WTC11 (cell line): ENCODE results near the gene TNFRSF19.

Experiments used
- FOXJ3 ChIP-seq: sonication (generic); formaldehyde crosslinking; IDR thresholded peaks from 2 replicates; pipeline ENCODE4 v1.9.0; 2021; ENCODE audit warnings: missing genetic modification reagents, mild to moderate bottlenecking, borderline replicate concordance
- MXD4 ChIP-seq: fragments of 250-450 bp; sonication (Bioruptor Pico); IDR thresholded peaks from 2 replicates; pipeline ENCODE4 v1.8.0; 2021; ENCODE audit warnings: mild to moderate bottlenecking, moderate library complexity, borderline replicate concordance
- TEAD4 ChIP-seq: sonication (generic); formaldehyde crosslinking; IDR thresholded peaks from 2 replicates; pipeline ENCODE4 v1.8.0; 2022; ENCODE audit warnings: mild to moderate bottlenecking, missing genetic modification reagents
- TF ChIP-seq, protein P1 (sequence below): fragments of 200-600 bp; IDR thresholded peaks from 2 replicates; pipeline ENCODE4 v1.8.0; 2022; ENCODE audit warnings: antibody characterized with exemption
- TF ChIP-seq, protein P2 (sequence below): sonication (generic); formaldehyde crosslinking; IDR thresholded peaks from 2 replicates; pipeline ENCODE4 v1.8.1; 2022; ENCODE audit warnings: low read depth, missing genetic modification reagents, borderline replicate concordance
- TF ChIP-seq, protein P3 (sequence below): sonication (generic); formaldehyde crosslinking; IDR thresholded peaks from 2 replicates; pipeline ENCODE4 v1.8.1; 2023; ENCODE audit warnings: mild to moderate bottlenecking, missing genetic modification reagents, moderate library complexity
- TF ChIP-seq, protein P4 (sequence below): sonication (generic); formaldehyde crosslinking; IDR thresholded peaks from 2 replicates; pipeline ENCODE4 v1.8.0; 2023; ENCODE audit warnings: missing genetic modification reagents, mild to moderate bottlenecking, borderline replicate concordance
- TF ChIP-seq, protein P5 (sequence below): sonication (generic); formaldehyde crosslinking; IDR thresholded peaks from 2 replicates; pipeline ENCODE4 v1.8.0; 2022; ENCODE audit warnings: mild to moderate bottlenecking, missing genetic modification reagents
- TF ChIP-seq, protein P6 (sequence below): sonication (generic); formaldehyde crosslinking; IDR thresholded peaks from 2 replicates; pipeline ENCODE4 v1.8.0; 2022; ENCODE audit warnings: missing genetic modification reagents
- TF ChIP-seq, protein P7 (sequence below): sonication (generic); formaldehyde crosslinking; IDR thresholded peaks from 2 replicates; pipeline ENCODE4 v1.8.1; 2023; ENCODE audit warnings: mild to moderate bottlenecking, missing genetic modification reagents

DNA sequence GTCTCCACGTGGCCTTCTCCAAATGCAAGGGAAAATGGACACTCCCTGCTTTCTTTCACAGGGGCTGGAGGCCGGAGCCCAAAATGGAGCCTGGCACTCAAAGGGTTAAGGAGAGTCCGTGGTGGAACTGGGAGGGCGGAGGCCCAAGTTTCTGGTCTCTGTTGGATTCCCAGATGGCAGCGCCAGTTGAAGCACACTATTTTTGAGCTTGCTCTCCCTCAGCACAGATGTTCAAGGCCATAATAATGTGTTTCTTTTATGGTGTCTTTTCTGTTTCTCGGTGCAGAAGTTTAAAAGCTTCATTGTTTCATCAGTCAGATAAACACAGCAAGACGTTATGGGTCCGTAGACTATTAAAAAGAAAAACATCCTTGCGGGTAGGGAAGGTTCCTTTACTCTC lies 67.6 kb downstream of the TNFRSF19 start:
- TF ChIP-seq, protein P1, sequence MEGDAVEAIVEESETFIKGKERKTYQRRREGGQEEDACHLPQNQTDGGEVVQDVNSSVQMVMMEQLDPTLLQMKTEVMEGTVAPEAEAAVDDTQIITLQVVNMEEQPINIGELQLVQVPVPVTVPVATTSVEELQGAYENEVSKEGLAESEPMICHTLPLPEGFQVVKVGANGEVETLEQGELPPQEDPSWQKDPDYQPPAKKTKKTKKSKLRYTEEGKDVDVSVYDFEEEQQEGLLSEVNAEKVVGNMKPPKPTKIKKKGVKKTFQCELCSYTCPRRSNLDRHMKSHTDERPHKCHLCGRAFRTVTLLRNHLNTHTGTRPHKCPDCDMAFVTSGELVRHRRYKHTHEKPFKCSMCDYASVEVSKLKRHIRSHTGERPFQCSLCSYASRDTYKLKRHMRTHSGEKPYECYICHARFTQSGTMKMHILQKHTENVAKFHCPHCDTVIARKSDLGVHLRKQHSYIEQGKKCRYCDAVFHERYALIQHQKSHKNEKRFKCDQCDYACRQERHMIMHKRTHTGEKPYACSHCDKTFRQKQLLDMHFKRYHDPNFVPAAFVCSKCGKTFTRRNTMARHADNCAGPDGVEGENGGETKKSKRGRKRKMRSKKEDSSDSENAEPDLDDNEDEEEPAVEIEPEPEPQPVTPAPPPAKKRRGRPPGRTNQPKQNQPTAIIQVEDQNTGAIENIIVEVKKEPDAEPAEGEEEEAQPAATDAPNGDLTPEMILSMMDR = no peak
- TF ChIP-seq FOXJ3 (CRISPR knock-in tag) (no peak), MXD4 (CRISPR knock-in tag) (no peak), TEAD4 (CRISPR knock-in tag) (no peak)
- TF ChIP-seq, protein P2, sequence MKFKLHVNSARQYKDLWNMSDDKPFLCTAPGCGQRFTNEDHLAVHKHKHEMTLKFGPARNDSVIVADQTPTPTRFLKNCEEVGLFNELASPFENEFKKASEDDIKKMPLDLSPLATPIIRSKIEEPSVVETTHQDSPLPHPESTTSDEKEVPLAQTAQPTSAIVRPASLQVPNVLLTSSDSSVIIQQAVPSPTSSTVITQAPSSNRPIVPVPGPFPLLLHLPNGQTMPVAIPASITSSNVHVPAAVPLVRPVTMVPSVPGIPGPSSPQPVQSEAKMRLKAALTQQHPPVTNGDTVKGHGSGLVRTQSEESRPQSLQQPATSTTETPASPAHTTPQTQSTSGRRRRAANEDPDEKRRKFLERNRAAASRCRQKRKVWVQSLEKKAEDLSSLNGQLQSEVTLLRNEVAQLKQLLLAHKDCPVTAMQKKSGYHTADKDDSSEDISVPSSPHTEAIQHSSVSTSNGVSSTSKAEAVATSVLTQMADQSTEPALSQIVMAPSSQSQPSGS = no peak
- TF ChIP-seq, protein P3, sequence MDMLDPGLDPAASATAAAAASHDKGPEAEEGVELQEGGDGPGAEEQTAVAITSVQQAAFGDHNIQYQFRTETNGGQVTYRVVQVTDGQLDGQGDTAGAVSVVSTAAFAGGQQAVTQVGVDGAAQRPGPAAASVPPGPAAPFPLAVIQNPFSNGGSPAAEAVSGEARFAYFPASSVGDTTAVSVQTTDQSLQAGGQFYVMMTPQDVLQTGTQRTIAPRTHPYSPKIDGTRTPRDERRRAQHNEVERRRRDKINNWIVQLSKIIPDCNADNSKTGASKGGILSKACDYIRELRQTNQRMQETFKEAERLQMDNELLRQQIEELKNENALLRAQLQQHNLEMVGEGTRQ (CRISPR knock-in tag) = no peak
- TF ChIP-seq, protein P4, sequence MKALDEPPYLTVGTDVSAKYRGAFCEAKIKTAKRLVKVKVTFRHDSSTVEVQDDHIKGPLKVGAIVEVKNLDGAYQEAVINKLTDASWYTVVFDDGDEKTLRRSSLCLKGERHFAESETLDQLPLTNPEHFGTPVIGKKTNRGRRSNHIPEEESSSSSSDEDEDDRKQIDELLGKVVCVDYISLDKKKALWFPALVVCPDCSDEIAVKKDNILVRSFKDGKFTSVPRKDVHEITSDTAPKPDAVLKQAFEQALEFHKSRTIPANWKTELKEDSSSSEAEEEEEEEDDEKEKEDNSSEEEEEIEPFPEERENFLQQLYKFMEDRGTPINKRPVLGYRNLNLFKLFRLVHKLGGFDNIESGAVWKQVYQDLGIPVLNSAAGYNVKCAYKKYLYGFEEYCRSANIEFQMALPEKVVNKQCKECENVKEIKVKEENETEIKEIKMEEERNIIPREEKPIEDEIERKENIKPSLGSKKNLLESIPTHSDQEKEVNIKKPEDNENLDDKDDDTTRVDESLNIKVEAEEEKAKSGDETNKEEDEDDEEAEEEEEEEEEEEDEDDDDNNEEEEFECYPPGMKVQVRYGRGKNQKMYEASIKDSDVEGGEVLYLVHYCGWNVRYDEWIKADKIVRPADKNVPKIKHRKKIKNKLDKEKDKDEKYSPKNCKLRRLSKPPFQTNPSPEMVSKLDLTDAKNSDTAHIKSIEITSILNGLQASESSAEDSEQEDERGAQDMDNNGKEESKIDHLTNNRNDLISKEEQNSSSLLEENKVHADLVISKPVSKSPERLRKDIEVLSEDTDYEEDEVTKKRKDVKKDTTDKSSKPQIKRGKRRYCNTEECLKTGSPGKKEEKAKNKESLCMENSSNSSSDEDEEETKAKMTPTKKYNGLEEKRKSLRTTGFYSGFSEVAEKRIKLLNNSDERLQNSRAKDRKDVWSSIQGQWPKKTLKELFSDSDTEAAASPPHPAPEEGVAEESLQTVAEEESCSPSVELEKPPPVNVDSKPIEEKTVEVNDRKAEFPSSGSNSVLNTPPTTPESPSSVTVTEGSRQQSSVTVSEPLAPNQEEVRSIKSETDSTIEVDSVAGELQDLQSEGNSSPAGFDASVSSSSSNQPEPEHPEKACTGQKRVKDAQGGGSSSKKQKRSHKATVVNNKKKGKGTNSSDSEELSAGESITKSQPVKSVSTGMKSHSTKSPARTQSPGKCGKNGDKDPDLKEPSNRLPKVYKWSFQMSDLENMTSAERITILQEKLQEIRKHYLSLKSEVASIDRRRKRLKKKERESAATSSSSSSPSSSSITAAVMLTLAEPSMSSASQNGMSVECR (CRISPR knock-in tag) = no peak
- TF ChIP-seq, protein P5, sequence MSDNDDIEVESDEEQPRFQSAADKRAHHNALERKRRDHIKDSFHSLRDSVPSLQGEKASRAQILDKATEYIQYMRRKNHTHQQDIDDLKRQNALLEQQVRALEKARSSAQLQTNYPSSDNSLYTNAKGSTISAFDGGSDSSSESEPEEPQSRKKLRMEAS (CRISPR knock-in tag) = peak; percentile 36
- TF ChIP-seq, protein P6, sequence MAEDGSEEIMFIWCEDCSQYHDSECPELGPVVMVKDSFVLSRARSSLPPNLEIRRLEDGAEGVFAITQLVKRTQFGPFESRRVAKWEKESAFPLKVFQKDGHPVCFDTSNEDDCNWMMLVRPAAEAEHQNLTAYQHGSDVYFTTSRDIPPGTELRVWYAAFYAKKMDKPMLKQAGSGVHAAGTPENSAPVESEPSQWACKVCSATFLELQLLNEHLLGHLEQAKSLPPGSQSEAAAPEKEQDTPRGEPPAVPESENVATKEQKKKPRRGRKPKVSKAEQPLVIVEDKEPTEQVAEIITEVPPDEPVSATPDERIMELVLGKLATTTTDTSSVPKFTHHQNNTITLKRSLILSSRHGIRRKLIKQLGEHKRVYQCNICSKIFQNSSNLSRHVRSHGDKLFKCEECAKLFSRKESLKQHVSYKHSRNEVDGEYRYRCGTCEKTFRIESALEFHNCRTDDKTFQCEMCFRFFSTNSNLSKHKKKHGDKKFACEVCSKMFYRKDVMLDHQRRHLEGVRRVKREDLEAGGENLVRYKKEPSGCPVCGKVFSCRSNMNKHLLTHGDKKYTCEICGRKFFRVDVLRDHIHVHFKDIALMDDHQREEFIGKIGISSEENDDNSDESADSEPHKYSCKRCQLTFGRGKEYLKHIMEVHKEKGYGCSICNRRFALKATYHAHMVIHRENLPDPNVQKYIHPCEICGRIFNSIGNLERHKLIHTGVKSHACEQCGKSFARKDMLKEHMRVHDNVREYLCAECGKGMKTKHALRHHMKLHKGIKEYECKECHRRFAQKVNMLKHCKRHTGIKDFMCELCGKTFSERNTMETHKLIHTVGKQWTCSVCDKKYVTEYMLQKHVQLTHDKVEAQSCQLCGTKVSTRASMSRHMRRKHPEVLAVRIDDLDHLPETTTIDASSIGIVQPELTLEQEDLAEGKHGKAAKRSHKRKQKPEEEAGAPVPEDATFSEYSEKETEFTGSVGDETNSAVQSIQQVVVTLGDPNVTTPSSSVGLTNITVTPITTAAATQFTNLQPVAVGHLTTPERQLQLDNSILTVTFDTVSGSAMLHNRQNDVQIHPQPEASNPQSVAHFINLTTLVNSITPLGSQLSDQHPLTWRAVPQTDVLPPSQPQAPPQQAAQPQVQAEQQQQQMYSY = no peak
- TF ChIP-seq, protein P7, sequence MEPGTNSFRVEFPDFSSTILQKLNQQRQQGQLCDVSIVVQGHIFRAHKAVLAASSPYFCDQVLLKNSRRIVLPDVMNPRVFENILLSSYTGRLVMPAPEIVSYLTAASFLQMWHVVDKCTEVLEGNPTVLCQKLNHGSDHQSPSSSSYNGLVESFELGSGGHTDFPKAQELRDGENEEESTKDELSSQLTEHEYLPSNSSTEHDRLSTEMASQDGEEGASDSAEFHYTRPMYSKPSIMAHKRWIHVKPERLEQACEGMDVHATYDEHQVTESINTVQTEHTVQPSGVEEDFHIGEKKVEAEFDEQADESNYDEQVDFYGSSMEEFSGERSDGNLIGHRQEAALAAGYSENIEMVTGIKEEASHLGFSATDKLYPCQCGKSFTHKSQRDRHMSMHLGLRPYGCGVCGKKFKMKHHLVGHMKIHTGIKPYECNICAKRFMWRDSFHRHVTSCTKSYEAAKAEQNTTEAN (CRISPR knock-in tag) = no peak
